Vagina (tissue), 2 donors: ENCODE measurements around the gene NDUFS8. TPM values are rescaled to one million over a fixed set of nuclear protein-coding genes. Genes with fewer than 3 reads are reported as not detected.
A peak's percentile ranks its signal among the peaks of the same experiment; 100 is the strongest.

Experiments
- DNase-seq, 2 donors: peaks; one replicate each; pipeline ENCODE4 v3.0.0-alpha.2; 2017; ENCODE audit errors: extremely low spot score in 2 of 2
- H3K27ac ChIP-seq: fragments of 200-600 bp; sonication (generic); one replicate; pipeline ENCODE4 v1.5.1; 2019
- H3K27me3 ChIP-seq: fragments of 200-600 bp; sonication (generic); one replicate; pipeline ENCODE4 v1.5.1; 2019
- H3K36me3 ChIP-seq, 2 donors: fragments of 200-600 bp; sonication (generic); one replicate each; pipeline ENCODE4 v1.5.1; 2017 to 2019
- H3K4me1 ChIP-seq: fragments of 200-600 bp; sonication (generic); one replicate; pipeline ENCODE4 v1.5.1; 2019
- H3K4me3 ChIP-seq, 2 donors: fragments of 200-600 bp; sonication (generic); 1 replicate in 1 of 2; 2 replicates in 1 of 2; pipeline ENCODE4 v1.5.1; 2016 to 2019
- H3K9me3 ChIP-seq: fragments of 200-600 bp; sonication (generic); one replicate; pipeline ENCODE4 v1.5.1; 2019
- CTCF ChIP-seq, 3 experiments: fragments of 450-650 bp in 2 of 3; fragments of 200-600 bp in 1 of 3; sonication (generic) in 1 of 3; IDR thresholded peaks; one replicate each; pipeline ENCODE4 v1.5.1; 2017 to 2019; ENCODE audit warnings: antibody characterized with exemption in 3 of 3, mild to moderate bottlenecking in 2 of 3, moderate library complexity in 2 of 3
- POLR2A ChIP-seq, 2 donors: fragments of 450-650 bp; IDR thresholded peaks; one replicate each; pipeline ENCODE4 v1.6.1; 2017; ENCODE audit warnings: antibody characterized with exemption in 2 of 2, mild to moderate bottlenecking in 2 of 2, moderate library complexity in 2 of 2
- POLR2AphosphoS5 ChIP-seq, 2 donors: sonication (generic); formaldehyde crosslinking; IDR thresholded peaks; one replicate each; pipeline ENCODE4 v1.9.0; 2017; ENCODE audit warnings: antibody characterized with exemption in 2 of 2, mild to moderate bottlenecking in 2 of 2, low read depth in 1 of 2; ENCODE audit not compliant: insufficient read depth in 1 of 2
- intact Hi-C: fragments of 100-400 bp; cut with DNase I; formaldehyde crosslinking; loops from one replicate; pipeline ENCODE4 v1.15.1; 2023
- total RNA-seq: library from RNA; depleted of rRNA; stranded (reverse); fragments of >200 nt; gene quantifications from one replicate; pipeline ENCODE4 v1.2.3, GENCODE V29; 2016

NDUFS8 gene
- total RNA-seq, 1 donor from 2014 or later = 118 TPM

GRCh38 chr11:68032997-68033707 is 2.7 kb downstream of the NDUFS8 start:
- TF ChIP-seq POLR2AphosphoS5 (IDR thresholded peaks at IDR 0.05; ENCODE audit: insufficient read depth in 1 of 2, low read depth in 1 of 2) (no peak), CTCF (IDR thresholded peaks at IDR 0.05) (no peak), POLR2A (IDR thresholded peaks at IDR 0.05) (no peak)
- Histone ChIP-seq H3K9me3 (no peaks in the 10 kb centered on the region), H3K27ac (no peak overlapping the region), H3K4me1 (peaks cover 44% of the 10 kb centered on the region), H3K4me3 (no peak overlapping the region), H3K36me3 (peaks cover 0 to 17% of the 10 kb centered on the region in 2 donors), H3K27me3 (no peaks in the 10 kb centered on the region)
- intact Hi-C loops = no loop called here
- DNase-seq = no peak

DNA sequence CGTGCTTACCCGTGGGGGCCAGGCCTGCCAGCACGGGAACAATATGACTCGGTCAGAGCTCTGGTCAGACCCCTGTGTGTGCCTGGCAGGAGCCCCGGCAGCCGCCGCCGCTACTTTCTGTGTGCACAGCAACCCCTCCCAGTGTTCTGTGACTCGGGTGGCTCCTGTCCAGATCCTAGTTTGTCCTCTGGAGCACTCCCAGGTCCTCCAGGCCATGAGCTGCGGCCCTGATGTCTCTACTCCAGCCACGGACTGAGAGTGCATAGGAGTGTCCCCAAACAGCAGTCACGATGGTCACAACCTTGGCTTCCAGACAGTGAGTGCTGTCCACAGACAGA is 3.2 kb downstream of the NDUFS8 start:
- H3K4me1 ChIP-seq = peaks cover 49% of the 10 kb centered on the region
- TF ChIP-seq CTCF (IDR thresholded peaks at IDR 0.05) (no peak), POLR2AphosphoS5 (IDR thresholded peaks at IDR 0.05; ENCODE audit: insufficient read depth in 1 of 2, low read depth in 1 of 2) (no peak), POLR2A (IDR thresholded peaks at IDR 0.05) (no peak)
- intact Hi-C loops = no loop called here
- no peak for DNase-seq
- H3K9me3 ChIP-seq = no peaks in the 10 kb centered on the region
- no peaks in the 10 kb centered on the region for H3K27me3 ChIP-seq
- H3K27ac ChIP-seq = no peak overlapping the region
- no peak overlapping the region for H3K4me3 ChIP-seq
- H3K36me3 ChIP-seq = peaks cover 0 to 17% of the 10 kb centered on the region in 2 donors

DNA sequence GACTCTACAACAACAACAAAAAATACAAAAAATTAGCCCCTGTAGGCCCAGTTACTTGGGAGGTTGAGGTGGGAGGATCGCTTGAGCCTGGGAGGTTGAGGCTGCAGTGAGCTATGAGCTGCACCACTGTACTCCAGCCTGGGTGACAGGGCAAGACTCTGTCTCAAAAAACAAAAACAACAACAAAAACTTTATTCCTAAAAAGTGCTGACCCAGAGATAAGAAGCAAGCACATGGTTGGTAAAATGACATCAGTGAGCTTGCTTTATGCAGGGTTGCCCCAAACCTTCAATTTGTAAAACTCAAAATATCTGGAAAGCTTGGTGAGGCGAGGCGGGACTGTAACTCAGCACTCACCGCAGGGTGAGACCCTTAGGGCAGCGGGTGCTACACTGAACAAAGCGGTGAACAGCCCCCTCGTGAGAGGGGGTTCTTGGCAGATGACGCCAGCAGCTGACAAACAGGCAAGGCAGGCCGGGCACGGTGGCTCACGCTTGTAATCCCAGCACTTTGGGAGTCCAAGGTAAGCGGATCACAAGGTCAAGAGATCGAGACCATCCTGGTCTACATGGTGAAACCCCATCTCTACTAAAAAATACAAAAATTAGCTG is 4.9 kb downstream of the NDUFS8 start:
- peaks cover 0 to 17% of the 10 kb centered on the region in 2 donors for H3K36me3 ChIP-seq
- H3K4me1 ChIP-seq = peaks cover 52% of the 10 kb centered on the region
- no peak overlapping the region for H3K27ac ChIP-seq
- intact Hi-C loops = no loop called here
- no peaks in the 10 kb centered on the region for H3K9me3 ChIP-seq
- no peak overlapping the region for H3K4me3 ChIP-seq
- no peak for TF ChIP-seq CTCF (IDR thresholded peaks at IDR 0.05)
- DNase-seq = no peak
- H3K27me3 ChIP-seq = no peaks in the 10 kb centered on the region

- Histone ChIP-seq H3K27ac (peak overlapping the region; percentile 96), H3K27me3 (no peaks in the 10 kb centered on the region), H3K4me3 (no peak overlapping the region), H3K9me3 (no peaks in the 10 kb centered on the region), H3K4me1 (peaks cover 57% of the 10 kb centered on the region), H3K36me3 (peaks cover 0 to 17% of the 10 kb centered on the region in 2 donors)
- DNase-seq = no peak
- TF ChIP-seq CTCF (IDR thresholded peaks at IDR 0.05) = no peak
- TF ChIP-seq POLR2AphosphoS5 (IDR thresholded peaks at IDR 0.05; ENCODE audit: insufficient read depth in 1 of 2, low read depth in 1 of 2) = no peak
- TF ChIP-seq POLR2A (IDR thresholded peaks at IDR 0.05) = no peak
- intact Hi-C loops = no loop called here
These were observed 5.7 kb downstream of the NDUFS8 start for GRCh38 chr11:68036141-68036716.

- Histone ChIP-seq H3K27ac (peak overlapping the region; percentile 96), H3K4me1 (peaks cover 54% of the 10 kb centered on the region), H3K36me3 (peaks cover 0 to 17% of the 10 kb centered on the region in 2 donors), H3K27me3 (no peaks in the 10 kb centered on the region), H3K9me3 (no peaks in the 10 kb centered on the region), H3K4me3 (no peak overlapping the region)
- DNase-seq = no peak
- no peak for TF ChIP-seq CTCF (IDR thresholded peaks at IDR 0.05)
- TF ChIP-seq POLR2A (IDR thresholded peaks at IDR 0.05) = no peak
- no peak for TF ChIP-seq POLR2AphosphoS5 (IDR thresholded peaks at IDR 0.05; ENCODE audit: insufficient read depth in 1 of 2, low read depth in 1 of 2)
- intact Hi-C loops = no loop called here
These were observed 6.3 kb downstream of the NDUFS8 start for GRCh38 chr11:68036717-68037239.
